Loucy (cell line): ENCODE measurements around the gene ZNF576.

Experiments
- H2AFZ ChIP-seq: fragments of 200-600 bp; sonication (generic); 2 replicates; pipeline ENCODE4 v1.6.0; 2016; ENCODE audit warnings: antibody characterized with exemption, mild to moderate bottlenecking, low read length, moderate library complexity
- H3F3A ChIP-seq: fragments of 200-600 bp; 2 replicates; pipeline ENCODE4 v1.6.0; 2016; ENCODE audit warnings: antibody characterized with exemption, low read depth, mild to moderate bottlenecking
- H3K27me3 ChIP-seq: fragments of 200-600 bp; sonication (generic); 2 replicates; pipeline ENCODE4 v1.6.1; 2014; ENCODE audit warnings: low read length, mild to moderate bottlenecking; ENCODE audit not compliant: insufficient read depth, poor library complexity, severe bottlenecking
- H3K36me3 ChIP-seq: fragments of 200-600 bp; sonication (generic); 2 replicates; pipeline ENCODE4 v1.6.1; 2016; ENCODE audit warnings: low read length; ENCODE audit not compliant: insufficient read depth
- H3K4me1 ChIP-seq: fragments of 200-600 bp; sonication (generic); 2 replicates; pipeline ENCODE4 v1.5.1; 2014; ENCODE audit warnings: low read length, mild to moderate bottlenecking; ENCODE audit not compliant: insufficient read depth, poor library complexity, severe bottlenecking
- H3K4me2 ChIP-seq: fragments of 200-600 bp; sonication (generic); 2 replicates; pipeline ENCODE4 v1.6.0; 2014; ENCODE audit warnings: antibody characterized with exemption, low read length, low read depth, mild to moderate bottlenecking; ENCODE audit not compliant: poor library complexity, severe bottlenecking
- H3K4me3 ChIP-seq: fragments of 200-600 bp; sonication (generic); 2 replicates; pipeline ENCODE4 v1.5.1; 2014; ENCODE audit warnings: low read length, mild to moderate bottlenecking, mixed read lengths; ENCODE audit not compliant: poor library complexity, severe bottlenecking
- H3K79me2 ChIP-seq: fragments of 200-600 bp; sonication (generic); 2 replicates; pipeline ENCODE4 v1.6.1; 2014; ENCODE audit warnings: low read length; ENCODE audit not compliant: insufficient read depth
- H3K9ac ChIP-seq: fragments of 200-600 bp; sonication (generic); 2 replicates; pipeline ENCODE4 v1.6.0; 2014; ENCODE audit warnings: mild to moderate bottlenecking, low read depth, low read length, moderate library complexity; ENCODE audit not compliant: poor library complexity, severe bottlenecking
- H3K9me2 ChIP-seq: fragments of 200-600 bp; sonication (generic); replicated peaks from 2 replicates; pipeline ENCODE4 v1.6.1; 2016; ENCODE audit warnings: low read depth, low read length, mixed read lengths
- H3K9me3 ChIP-seq: fragments of 200-600 bp; sonication (generic); 2 replicates; pipeline ENCODE4 v1.6.1; 2014; ENCODE audit warnings: mild to moderate bottlenecking, antibody characterized with exemption, low read length, low read depth; ENCODE audit not compliant: insufficient read depth
- H4K20me1 ChIP-seq: fragments of 200-600 bp; sonication (generic); 2 replicates; pipeline ENCODE4 v1.6.0; 2014; ENCODE audit warnings: antibody characterized with exemption, low read length, mild to moderate bottlenecking; ENCODE audit not compliant: insufficient read depth, poor library complexity, severe bottlenecking
- EZH2phosphoT487 ChIP-seq: fragments of 200-600 bp; IDR thresholded peaks from 2 replicates; pipeline ENCODE4 v1.6.1; 2018; ENCODE audit warnings: antibody characterized with exemption, mild to moderate bottlenecking, moderate library complexity, borderline replicate concordance
- TF ChIP-seq, protein P1 (sequence below): fragments of 200-600 bp; sonication (generic); conservative IDR thresholded peaks from 2 replicates; pipeline ENCODE4 v1.5.1; 2014; ENCODE audit warnings: mild to moderate bottlenecking, antibody characterized with exemption, low read length

The ZNF576 gene

DNA sequence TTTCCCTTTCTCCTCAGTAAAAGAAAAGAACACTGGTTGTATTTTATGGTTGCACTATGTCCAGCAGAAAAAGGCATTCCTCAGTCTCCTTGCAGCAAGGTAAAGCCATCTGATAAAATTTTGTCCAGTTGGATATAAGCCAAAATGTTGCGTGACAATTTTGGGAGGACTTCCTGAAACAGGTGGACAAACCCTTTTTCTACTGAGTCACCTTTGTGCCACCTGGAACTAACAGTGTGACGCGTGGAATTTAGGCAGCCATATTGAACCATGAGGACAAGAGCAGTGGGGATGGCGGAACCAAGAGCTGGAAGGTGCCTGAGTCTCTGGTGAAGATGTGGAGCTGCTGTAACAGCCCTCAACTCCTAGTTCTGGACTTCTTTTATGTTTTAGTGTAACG, 35.1 kb downstream of the ZNF576 start:
- Histone ChIP-seq H3F3A (no peaks in the 10 kb centered on the region), H2AFZ (no peak overlapping the region), H3K36me3 (no peaks in the 10 kb centered on the region), H4K20me1 (no peaks in the 10 kb centered on the region), H3K9me2 (no peaks in the 10 kb centered on the region), H3K4me2 (no peak overlapping the region), H3K9ac (no peak overlapping the region), H3K4me3 (no peak overlapping the region), H3K9me3 (no peaks in the 10 kb centered on the region), H3K79me2 (no peaks in the 10 kb centered on the region), H3K27me3 (no peaks in the 10 kb centered on the region), H3K4me1 (no peaks in the 10 kb centered on the region)
- TF ChIP-seq, protein P1, sequence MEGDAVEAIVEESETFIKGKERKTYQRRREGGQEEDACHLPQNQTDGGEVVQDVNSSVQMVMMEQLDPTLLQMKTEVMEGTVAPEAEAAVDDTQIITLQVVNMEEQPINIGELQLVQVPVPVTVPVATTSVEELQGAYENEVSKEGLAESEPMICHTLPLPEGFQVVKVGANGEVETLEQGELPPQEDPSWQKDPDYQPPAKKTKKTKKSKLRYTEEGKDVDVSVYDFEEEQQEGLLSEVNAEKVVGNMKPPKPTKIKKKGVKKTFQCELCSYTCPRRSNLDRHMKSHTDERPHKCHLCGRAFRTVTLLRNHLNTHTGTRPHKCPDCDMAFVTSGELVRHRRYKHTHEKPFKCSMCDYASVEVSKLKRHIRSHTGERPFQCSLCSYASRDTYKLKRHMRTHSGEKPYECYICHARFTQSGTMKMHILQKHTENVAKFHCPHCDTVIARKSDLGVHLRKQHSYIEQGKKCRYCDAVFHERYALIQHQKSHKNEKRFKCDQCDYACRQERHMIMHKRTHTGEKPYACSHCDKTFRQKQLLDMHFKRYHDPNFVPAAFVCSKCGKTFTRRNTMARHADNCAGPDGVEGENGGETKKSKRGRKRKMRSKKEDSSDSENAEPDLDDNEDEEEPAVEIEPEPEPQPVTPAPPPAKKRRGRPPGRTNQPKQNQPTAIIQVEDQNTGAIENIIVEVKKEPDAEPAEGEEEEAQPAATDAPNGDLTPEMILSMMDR: no peak
- no peak for TF ChIP-seq EZH2phosphoT487

DNA sequence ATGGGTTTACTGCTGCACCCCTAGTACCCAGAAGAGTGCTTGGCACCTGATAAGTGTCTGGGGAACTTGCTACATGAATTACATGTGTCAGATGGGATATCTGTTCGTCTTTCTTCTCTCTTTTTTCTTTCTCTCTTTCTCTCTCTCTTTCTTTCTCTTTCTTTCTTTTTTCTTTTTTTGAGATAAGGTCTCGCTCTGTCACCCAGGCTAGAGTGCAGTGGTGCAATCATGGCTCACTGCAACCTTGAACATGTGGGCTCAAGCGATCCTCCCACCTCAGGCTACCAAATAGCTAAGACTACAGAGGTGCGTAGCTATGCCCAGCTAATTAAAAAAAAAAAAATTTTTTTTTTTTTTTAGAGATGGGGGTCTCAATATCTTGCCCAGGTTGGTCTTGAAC, 37.1 kb downstream of the ZNF576 start:
- no peak for TF ChIP-seq EZH2phosphoT487
- TF ChIP-seq, protein P1: no peak
- H3K4me2 ChIP-seq: no peak overlapping the region
- no peaks in the 10 kb centered on the region for H3K27me3 ChIP-seq
- no peak overlapping the region for H3K4me3 ChIP-seq
- H3K4me1 ChIP-seq: no peaks in the 10 kb centered on the region
- no peaks in the 10 kb centered on the region for H3K9me2 ChIP-seq
- H3K79me2 ChIP-seq: no peaks in the 10 kb centered on the region
- no peak overlapping the region for H2AFZ ChIP-seq
- no peaks in the 10 kb centered on the region for H3K36me3 ChIP-seq
- no peaks in the 10 kb centered on the region for H3F3A ChIP-seq
- H3K9ac ChIP-seq: no peak overlapping the region
- H3K9me3 ChIP-seq: no peaks in the 10 kb centered on the region
- H4K20me1 ChIP-seq: no peaks in the 10 kb centered on the region

DNA sequence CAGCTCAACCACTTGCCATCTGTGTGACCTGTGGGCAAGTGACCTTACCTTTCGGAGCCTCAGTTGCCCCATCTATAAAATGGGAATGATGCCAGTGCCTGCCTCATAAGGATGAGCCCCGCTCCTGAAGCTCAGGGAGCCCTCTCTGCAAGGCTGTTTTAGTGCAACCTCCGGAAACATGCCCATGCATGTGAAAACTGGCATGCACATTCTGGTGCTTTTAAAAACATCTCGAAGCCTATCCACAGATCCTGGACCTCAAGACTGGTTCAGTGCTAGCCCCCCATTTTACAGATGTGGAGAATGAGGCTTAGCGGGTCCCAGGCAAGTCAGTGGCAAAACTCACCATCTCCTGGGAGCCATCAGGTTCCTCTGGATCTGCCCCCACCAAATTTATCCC, 37.7 kb downstream of the ZNF576 start:
- Histone ChIP-seq H2AFZ (no peak overlapping the region), H3F3A (no peaks in the 10 kb centered on the region), H4K20me1 (no peaks in the 10 kb centered on the region), H3K4me2 (no peak overlapping the region), H3K27me3 (no peaks in the 10 kb centered on the region), H3K79me2 (no peaks in the 10 kb centered on the region), H3K4me3 (no peak overlapping the region), H3K36me3 (no peaks in the 10 kb centered on the region), H3K9me3 (no peaks in the 10 kb centered on the region), H3K9me2 (no peaks in the 10 kb centered on the region), H3K9ac (no peak overlapping the region), H3K4me1 (peaks cover 5% of the 10 kb centered on the region)
- TF ChIP-seq, protein P1: no peak
- no peak for TF ChIP-seq EZH2phosphoT487
